Stimulated activated naive CD8-positive, alpha-beta T cell treated with anti-CD3 and anti-CD28 coated beads, Interleukin-15, Interleukin-2, amounts not matched to agents 100 ng/mL and 50 ng/mL, for 24 hours (primary cell): Measurements from ENCODE around the gene JMJD6.

Experiments used
- H3K27ac Mint-ChIP-seq: one replicate; pipeline ENCODE4 v1.8.0; 2021; ENCODE audit warnings: mild to moderate bottlenecking, mixed read lengths
- H3K27me3 Mint-ChIP-seq: one replicate; pipeline ENCODE4 v1.8.0; 2021; ENCODE audit warnings: mixed read lengths
- H3K36me3 Mint-ChIP-seq: one replicate; pipeline ENCODE4 v1.8.0; 2021; ENCODE audit warnings: low read depth, mixed read lengths
- H3K4me1 Mint-ChIP-seq: one replicate; pipeline ENCODE4 v1.8.0; 2021; ENCODE audit warnings: low read depth, mixed read lengths
- H3K4me3 Mint-ChIP-seq: one replicate; pipeline ENCODE4 v1.8.0; 2021; ENCODE audit warnings: mild to moderate bottlenecking, mixed read lengths
- H3K9me3 Mint-ChIP-seq: one replicate; pipeline ENCODE4 v1.8.0; 2021; ENCODE audit warnings: mixed read lengths

The JMJD6 gene

DNA sequence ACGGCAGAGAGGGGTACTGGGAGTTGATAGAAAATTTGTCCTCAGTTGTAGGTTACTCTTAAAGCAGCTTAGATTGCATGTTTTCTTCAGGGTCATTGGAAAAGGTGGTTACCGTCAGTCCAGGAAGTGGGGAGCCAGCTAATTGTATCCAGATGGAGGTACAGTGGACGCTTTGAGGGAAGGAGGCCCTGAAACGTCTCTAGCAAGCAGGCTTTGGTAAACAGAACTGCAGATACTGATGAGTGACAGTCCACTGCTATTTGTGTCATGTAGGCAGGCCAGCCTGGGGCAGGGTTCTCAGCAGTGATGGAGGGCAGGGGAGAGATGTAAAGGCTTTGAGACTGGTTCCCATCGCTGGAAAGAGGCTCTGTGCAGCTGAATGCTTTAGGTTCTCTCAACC is 52.7 kb downstream of the JMJD6 start:
- Mint-ChIP-seq H3K27ac (no peak overlapping the region), H3K27me3 (no peaks in the 10 kb centered on the region), H3K36me3 (no peaks in the 10 kb centered on the region), H3K9me3 (no peaks in the 10 kb centered on the region), H3K4me1 (peaks cover 38% of the 10 kb centered on the region), H3K4me3 (no peak overlapping the region)

DNA sequence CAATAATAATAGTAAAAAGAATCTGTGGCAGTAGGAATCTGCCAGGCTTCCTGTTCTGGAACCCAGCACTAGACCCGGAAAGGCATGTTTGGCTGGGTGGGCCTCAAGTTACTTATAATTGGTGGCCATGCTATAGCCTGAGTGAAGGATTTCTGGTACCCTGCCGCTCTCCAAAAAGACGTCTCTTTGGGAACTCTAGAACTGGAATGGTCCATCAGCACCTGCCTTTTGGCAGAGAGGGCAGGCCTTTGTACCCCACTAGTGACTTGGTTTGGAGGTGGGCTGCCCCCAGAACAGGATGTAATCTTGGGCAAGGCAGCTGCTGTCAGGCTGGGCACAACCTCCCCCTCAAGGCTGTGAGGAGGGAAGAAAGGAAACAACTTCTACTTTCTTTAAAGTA is 53.5 kb downstream of the JMJD6 start:
- H3K27me3 Mint-ChIP-seq = no peaks in the 10 kb centered on the region
- peak overlapping the region; percentile 92 for H3K27ac Mint-ChIP-seq
- H3K4me3 Mint-ChIP-seq = peak overlapping the region; percentile 93
- peaks cover 38% of the 10 kb centered on the region for H3K4me1 Mint-ChIP-seq
- H3K36me3 Mint-ChIP-seq = no peaks in the 10 kb centered on the region
- no peaks in the 10 kb centered on the region for H3K9me3 Mint-ChIP-seq

DNA sequence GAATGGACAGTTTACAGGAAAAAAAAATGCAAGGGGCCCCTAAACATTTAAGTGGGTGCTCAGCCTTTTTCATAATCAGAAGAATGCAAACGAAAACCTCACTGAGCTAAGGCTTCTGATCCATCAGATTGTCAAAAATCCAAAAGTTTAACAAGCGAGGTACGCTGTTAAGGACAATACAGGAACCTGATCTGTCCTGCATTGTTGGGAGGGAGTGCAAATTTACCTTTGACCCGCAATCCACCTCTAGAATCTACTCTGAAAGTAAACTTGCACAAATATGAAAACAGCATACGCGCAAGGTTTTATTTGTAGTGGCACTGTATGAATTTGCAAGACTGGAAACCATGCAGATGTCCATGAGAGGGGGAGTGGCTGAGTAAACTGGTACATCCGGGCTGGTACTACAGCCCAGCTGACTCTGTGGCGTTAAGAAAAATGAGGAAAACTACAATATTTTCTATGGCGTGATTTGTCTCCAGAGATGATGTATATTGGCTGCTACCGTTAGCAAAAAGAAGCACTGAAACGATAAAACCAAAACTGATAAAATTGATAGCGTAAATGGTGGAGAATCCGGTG is 54.0 kb downstream of the JMJD6 start:
- Mint-ChIP-seq H3K27me3 (no peaks in the 10 kb centered on the region), H3K4me3 (peak overlapping the region; percentile 93), H3K27ac (peak overlapping the region; percentile 92), H3K9me3 (no peaks in the 10 kb centered on the region), H3K36me3 (no peaks in the 10 kb centered on the region), H3K4me1 (peaks cover 38% of the 10 kb centered on the region)

DNA sequence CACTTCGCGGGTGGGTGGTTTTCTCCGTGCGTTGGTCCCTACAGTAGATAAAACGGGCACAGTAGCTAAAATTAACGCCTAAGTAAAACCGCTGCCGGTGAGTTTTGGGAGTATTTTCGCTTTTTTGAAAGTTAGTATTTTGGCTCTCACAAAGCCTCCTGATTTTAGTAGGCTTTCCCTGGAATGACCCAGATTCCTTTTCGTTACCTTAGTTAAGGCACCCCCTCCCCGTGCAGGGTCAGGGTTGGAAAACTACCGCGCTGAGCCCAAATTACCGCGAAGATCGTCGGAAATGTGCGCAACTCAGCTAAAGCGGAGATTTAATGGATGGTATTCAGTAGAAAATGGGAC is 54.5 kb downstream of the JMJD6 start:
- no peaks in the 10 kb centered on the region for H3K36me3 Mint-ChIP-seq
- no peaks in the 10 kb centered on the region for H3K27me3 Mint-ChIP-seq
- H3K9me3 Mint-ChIP-seq = no peaks in the 10 kb centered on the region
- peak overlapping the region; percentile 92 for H3K27ac Mint-ChIP-seq
- H3K4me3 Mint-ChIP-seq = peak overlapping the region; percentile 93
- peaks cover 38% of the 10 kb centered on the region for H3K4me1 Mint-ChIP-seq

DNA sequence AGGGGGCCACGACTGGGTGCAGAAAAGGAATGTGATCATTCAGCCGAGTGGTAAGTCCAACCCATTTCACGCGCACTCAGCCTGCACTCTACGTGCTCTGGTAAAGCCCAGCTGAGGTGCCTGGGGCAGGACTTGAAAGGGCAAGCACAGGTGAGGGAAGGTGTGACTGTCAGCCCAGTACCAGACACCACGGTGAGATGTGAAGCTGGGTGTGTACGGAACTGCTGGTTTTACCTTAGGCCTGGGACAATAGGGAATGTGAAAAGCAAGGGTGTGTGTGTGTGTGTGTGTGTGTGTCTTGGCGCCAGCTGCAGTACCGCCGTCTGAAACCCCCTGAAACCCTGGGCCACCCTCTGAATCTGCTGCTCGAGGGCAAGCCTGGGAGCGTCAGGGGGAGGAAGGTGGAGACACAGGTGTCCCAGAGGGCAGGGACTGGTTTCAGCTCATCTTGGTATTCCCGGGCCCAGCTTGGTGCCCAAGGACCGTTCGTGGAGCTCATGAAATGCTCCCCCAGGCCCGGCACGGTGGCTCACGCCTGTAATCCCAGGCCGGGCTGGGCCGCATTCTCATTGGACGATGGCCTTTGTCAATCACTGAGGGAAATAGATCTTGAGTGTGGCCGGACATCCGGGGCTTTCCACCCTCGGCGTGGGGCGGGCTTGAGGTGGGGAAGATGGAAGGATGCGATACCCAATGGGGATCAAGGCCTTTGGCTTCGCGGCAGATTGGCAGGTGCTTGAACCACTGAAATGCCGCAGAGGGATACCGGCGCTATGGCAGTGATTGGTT is 55.1 kb downstream of the JMJD6 start:
- Mint-ChIP-seq H3K4me3 (peak overlapping the region; percentile 93), H3K36me3 (no peaks in the 10 kb centered on the region), H3K9me3 (no peaks in the 10 kb centered on the region), H3K27me3 (no peaks in the 10 kb centered on the region), H3K27ac (peak overlapping the region; percentile 92), H3K4me1 (peaks cover 38% of the 10 kb centered on the region)

DNA sequence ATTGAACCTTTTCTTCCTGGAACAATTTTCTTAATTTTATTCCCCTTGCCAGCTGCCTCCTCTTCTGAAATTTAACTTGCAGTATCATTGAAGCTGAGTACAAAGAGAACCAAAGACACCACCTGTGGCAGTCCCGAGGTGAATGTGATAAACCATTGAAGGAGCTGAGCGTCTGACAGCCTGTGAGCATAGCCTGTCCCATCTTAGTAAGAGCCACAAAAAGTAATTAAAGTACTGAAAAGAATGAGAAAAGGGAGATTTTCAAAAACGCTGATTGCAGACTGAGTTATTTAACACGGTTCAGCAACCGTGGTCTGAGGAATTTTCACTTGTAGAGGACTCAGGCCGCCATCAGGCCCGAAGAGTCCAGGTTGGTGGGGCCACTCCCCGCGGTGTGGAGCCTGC is 55.7 kb downstream of the JMJD6 start:
- peak overlapping the region; percentile 93 for H3K4me3 Mint-ChIP-seq
- H3K9me3 Mint-ChIP-seq = no peaks in the 10 kb centered on the region
- peaks cover 38% of the 10 kb centered on the region for H3K4me1 Mint-ChIP-seq
- peak overlapping the region; percentile 92 for H3K27ac Mint-ChIP-seq
- no peaks in the 10 kb centered on the region for H3K36me3 Mint-ChIP-seq
- H3K27me3 Mint-ChIP-seq = no peaks in the 10 kb centered on the region

DNA sequence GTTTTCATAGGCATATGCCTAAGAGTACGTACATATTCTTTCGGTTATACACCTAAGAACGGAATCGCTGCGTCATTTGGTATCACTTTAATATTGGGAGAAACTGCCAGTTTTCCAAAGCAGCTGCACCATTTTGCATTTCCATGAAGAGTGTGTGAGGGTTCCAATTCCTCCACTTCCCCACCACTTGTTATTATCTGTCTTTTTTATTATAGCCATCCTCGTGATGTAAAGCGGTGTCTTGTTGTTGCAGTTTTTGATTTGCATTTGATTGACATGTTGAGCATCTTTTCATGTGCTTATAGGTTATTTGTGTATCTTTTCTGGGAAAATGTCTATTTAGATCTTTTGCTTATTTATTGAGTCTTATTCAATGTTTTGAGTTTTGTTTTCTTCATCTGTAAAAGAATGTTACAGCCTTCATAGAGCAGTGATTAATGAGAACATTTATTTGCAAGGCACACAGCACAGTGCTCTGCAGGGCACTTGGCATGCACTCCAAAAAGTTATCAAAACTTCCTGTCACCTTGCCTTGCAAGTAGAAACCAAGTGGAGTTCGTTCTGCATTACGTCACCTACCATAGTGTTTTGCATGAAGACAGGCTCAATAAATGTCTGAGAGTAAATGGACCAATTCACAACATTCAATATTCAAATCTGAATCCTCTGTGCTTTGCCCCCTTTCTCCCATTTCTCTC is 56.2 kb downstream of the JMJD6 start:
- Mint-ChIP-seq H3K4me3 (no peak overlapping the region), H3K9me3 (no peaks in the 10 kb centered on the region), H3K4me1 (peaks cover 38% of the 10 kb centered on the region), H3K36me3 (no peaks in the 10 kb centered on the region), H3K27me3 (no peaks in the 10 kb centered on the region), H3K27ac (no peak overlapping the region)
